HEK293T (cell line): Measurements from ENCODE around the gene MMP25.

Experiments
- CTCF ChIA-PET: fragments of 350-600 bp; formaldehyde crosslinking; extraction: SDS; loops from one replicate; lab custom pipeline; 2021; ENCODE audit warnings: antibody characterized with exemption, inconsistent platforms; lab: Yijun Ruan, JAX
- POLR2A ChIA-PET: fragments of 350-600 bp; formaldehyde crosslinking; extraction: SDS; loops from one replicate; lab custom pipeline; 2020; ENCODE audit warnings: antibody characterized with exemption, inconsistent platforms; lab: Yijun Ruan, JAX
- DNase-seq: peaks from one replicate; pipeline ENCODE4 v3.0.0; 2012; ENCODE audit warnings: mixed read lengths; ENCODE audit errors: extremely low spot score
- ARNT ChIP-seq: fragments of 450-650 bp; IDR thresholded peaks from 2 replicates; pipeline ENCODE4 v1.6.1; 2017; ENCODE audit warnings: mild to moderate bottlenecking
- BHLHE40 ChIP-seq: fragments of 450-650 bp; IDR thresholded peaks from 2 replicates; pipeline ENCODE4 v1.6.1; 2016; ENCODE audit warnings: mild to moderate bottlenecking, moderate library complexity, borderline replicate concordance
- CTBP1 ChIP-seq: fragments of 450-650 bp; IDR thresholded peaks from 2 replicates; pipeline ENCODE4 v1.6.1; 2016; ENCODE audit warnings: borderline replicate concordance
- ELF4 ChIP-seq: fragments of 450-650 bp; IDR thresholded peaks from 2 replicates; pipeline ENCODE4 v1.6.1; 2017; ENCODE audit warnings: antibody characterized with exemption
- FOXA1 ChIP-seq: fragments of 450-650 bp; IDR thresholded peaks from 2 replicates; pipeline ENCODE4 v1.6.1; 2016; ENCODE audit warnings: mild to moderate bottlenecking
- FOXK2 ChIP-seq: fragments of 450-650 bp; IDR thresholded peaks from 2 replicates; pipeline ENCODE4 v1.6.1; 2016; ENCODE audit warnings: mild to moderate bottlenecking
- FOXM1 ChIP-seq: fragments of 450-650 bp; IDR thresholded peaks from 2 replicates; pipeline ENCODE4 v1.6.1; 2017; ENCODE audit warnings: mild to moderate bottlenecking, borderline replicate concordance
- HDGF ChIP-seq: fragments of 450-650 bp; IDR thresholded peaks from 2 replicates; pipeline ENCODE4 v1.6.1; 2017; ENCODE audit warnings: antibody characterized with exemption, borderline replicate concordance
- L3MBTL2 ChIP-seq: fragments of 450-650 bp; conservative IDR thresholded peaks from 2 replicates; pipeline ENCODE4 v1.6.1; 2016; ENCODE audit warnings: mild to moderate bottlenecking
- LEF1 ChIP-seq: fragments of 450-650 bp; IDR thresholded peaks from 2 replicates; pipeline ENCODE4 v1.6.1; 2017; ENCODE audit warnings: mild to moderate bottlenecking, borderline replicate concordance
- NFRKB ChIP-seq: fragments of 450-650 bp; IDR thresholded peaks from 2 replicates; pipeline ENCODE4 v1.6.1; 2016; ENCODE audit warnings: mild to moderate bottlenecking, moderate library complexity
- SP1 ChIP-seq: fragments of 450-650 bp; IDR thresholded peaks from 2 replicates; pipeline ENCODE4 v1.6.1; 2017
- SUZ12 ChIP-seq: fragments of 450-650 bp; IDR thresholded peaks from 2 replicates; pipeline ENCODE4 v1.6.1; 2016; ENCODE audit warnings: mild to moderate bottlenecking
- TARDBP ChIP-seq: fragments of 450-650 bp; IDR thresholded peaks from 2 replicates; pipeline ENCODE4 v1.6.1; 2016
- ZNF384 ChIP-seq: fragments of 450-650 bp; IDR thresholded peaks from 2 replicates; pipeline ENCODE4 v1.6.1; 2016
- TF ChIP-seq, protein P1 (sequence below): fragments of 450-650 bp; IDR thresholded peaks from 2 replicates; pipeline ENCODE4 v1.6.1; 2016

Gene MMP25

DNA sequence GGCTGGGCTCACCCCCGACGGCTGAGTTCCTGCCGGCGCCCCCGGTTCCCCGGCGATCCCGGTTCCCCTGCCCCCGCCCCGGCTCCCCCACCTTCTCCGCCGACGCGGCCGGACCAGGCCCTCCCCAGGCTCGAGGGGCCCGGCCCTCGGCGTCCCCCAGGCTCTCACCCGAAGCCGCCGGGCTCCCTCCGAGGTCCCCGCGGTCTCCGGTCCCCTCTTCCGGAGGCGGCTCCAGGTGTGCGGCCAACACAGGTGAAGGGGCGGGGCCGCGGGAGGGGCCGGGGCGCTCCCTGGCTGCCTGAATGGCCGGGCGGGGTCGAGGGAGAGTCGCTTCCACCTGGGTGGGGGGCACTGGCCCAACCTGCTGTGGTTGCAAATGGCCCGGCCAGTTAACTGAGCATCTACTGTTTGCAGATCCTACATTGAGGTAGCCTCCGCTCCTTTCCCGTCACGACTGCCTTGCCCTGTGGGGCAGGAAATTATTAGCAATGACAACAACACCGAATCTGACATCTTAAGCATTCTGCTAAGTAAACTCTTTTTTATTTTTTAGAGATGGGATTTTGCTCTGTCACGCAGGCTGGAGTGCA, 9.5 kb upstream of the MMP25 start, which contains the start of gene BICDL2:
Gene BICDL2, minus strand, starts transcription at position 219 of the 590 bp plus-strand sequence. CDS start 1,448 bp downstream, outside the sequence.
- POLR2A ChIA-PET = no interaction called here
- CTCF ChIA-PET = no interaction called here
- DNase-seq = no peak
- TF ChIP-seq FOXM1 (no peak), SP1 (no peak), HDGF (no peak), NFRKB (no peak), TARDBP (no peak), BHLHE40 (no peak)

GRCh38 chr16:3038256-3038655, 8.1 kb upstream of the MMP25 start:
- ChIA-PET CTCF (interaction anchor here (0.6 to 1.9 kb wide), 4 partner anchors 10 to 487 kb away, joined by 3 to 11 read pairs (median 3); no protein-coding TSS in a partner anchor), POLR2A (interaction anchor here (1.0 to 1.3 kb wide), 2 partner anchors 26 to 34 kb away, joined by 3 read pairs; partner anchors contain the start of gene CLDN9)
- no peak for DNase-seq
- TF ChIP-seq, protein P1, sequence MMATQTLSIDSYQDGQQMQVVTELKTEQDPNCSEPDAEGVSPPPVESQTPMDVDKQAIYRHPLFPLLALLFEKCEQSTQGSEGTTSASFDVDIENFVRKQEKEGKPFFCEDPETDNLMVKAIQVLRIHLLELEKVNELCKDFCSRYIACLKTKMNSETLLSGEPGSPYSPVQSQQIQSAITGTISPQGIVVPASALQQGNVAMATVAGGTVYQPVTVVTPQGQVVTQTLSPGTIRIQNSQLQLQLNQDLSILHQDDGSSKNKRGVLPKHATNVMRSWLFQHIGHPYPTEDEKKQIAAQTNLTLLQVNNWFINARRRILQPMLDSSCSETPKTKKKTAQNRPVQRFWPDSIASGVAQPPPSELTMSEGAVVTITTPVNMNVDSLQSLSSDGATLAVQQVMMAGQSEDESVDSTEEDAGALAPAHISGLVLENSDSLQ = no peak
- TF ChIP-seq ARNT (no peak), BHLHE40 (no peak), FOXK2 (no peak), FOXM1 (no peak), CTBP1 (no peak), FOXA1 (no peak), ELF4 (no peak), HDGF (no peak), TARDBP (no peak), ZNF384 (no peak), NFRKB (no peak), LEF1 (no peak), SP1 (no peak), SUZ12 (no peak), L3MBTL2 (no peak)

DNA sequence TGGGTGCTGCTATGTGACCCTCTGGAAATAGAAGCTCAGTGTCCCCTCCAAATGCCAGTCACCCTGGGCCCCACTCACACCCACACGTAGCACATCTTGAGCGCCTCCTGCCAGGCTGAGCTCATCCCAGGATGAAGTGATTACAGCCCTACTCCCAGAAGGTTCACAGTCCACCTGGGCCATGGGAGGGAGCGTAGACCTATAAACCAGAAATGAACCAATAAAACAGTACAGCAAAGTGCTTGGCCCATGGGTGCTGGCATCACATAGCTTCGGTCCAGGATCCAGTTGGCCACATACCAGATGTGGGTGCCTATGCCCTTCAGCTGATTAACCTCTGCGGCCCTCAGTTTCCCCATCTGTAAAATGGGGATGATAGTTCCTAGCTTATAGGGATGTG, 7.5 kb upstream of the MMP25 start:
- no peak for DNase-seq
- ChIA-PET POLR2A (interaction anchor here (0.7 to 1.3 kb wide), 5 partner anchors 18 to 59 kb away, joined by 3 read pairs; partner anchors contain the start of genes CLDN9 and PKMYT1), CTCF (interaction anchor here (0.6 to 1.9 kb wide), 4 partner anchors 11 to 91 kb away, joined by 3 to 11 read pairs (median 4); no protein-coding TSS in a partner anchor)
- TF ChIP-seq CTBP1 = no peak
- no peak for TF ChIP-seq FOXM1
- no peak for TF ChIP-seq ZNF384
- TF ChIP-seq FOXA1 = no peak
- TF ChIP-seq SUZ12 = no peak

GRCh38 chr16:3042376-3042775, 4.0 kb upstream of the MMP25 start:
- ChIA-PET CTCF (interaction anchor here (1.1 to 1.6 kb wide), 2 partner anchors 11 to 16 kb away, joined by 3 to 10 read pairs; no protein-coding TSS in a partner anchor), POLR2A (interaction anchor here (0.9 to 1.6 kb wide), 2 partner anchors 11 to 20 kb away, joined by 5 to 7 read pairs; no protein-coding TSS in a partner anchor)
- no peak for DNase-seq
- TF ChIP-seq ZNF384 (0 out of 2 replicates have a peak, but pooled peaks have one; percentile 21), NFRKB (no peak)

DNA sequence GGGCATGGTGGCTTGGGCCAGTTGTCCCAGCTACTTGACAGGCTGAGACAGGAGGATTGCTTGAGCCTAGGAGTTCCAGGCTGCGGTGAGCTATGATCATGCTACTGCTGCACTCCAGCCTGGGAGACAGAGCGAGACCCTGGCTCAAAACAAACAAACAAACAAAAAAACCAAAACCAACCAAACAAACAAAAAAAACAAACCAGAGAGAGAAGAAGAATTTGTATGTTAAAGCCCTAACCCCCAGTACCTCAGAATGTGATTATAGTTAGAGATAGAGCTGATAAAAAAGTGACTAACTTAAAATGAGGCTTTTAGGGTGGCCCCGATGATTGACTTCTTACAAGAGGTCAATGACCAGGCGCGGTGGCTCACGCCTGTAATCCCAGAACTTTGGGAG, 1.7 kb upstream of the MMP25 start:
- POLR2A ChIA-PET = interaction anchor here (2.1 to 2.2 kb wide), 2 partner anchors 17 to 23 kb away, joined by 7 to 9 read pairs; no protein-coding TSS in a partner anchor
- CTCF ChIA-PET = interaction anchor here (0.6 to 2.6 kb wide), 2 partner anchors 13 to 14 kb away, joined by 4 to 19 read pairs; no protein-coding TSS in a partner anchor
- DNase-seq = no peak
- TF ChIP-seq FOXA1 = no peak
- no peak for TF ChIP-seq NFRKB
- no peak for TF ChIP-seq ZNF384
- no peak for TF ChIP-seq TARDBP
- TF ChIP-seq BHLHE40 = no peak
- TF ChIP-seq SUZ12 = no peak
- TF ChIP-seq, protein P1 = no peak
- no peak for TF ChIP-seq CTBP1
- no peak for TF ChIP-seq FOXM1
- no peak for TF ChIP-seq ARNT
- TF ChIP-seq ELF4 = no peak

DNA sequence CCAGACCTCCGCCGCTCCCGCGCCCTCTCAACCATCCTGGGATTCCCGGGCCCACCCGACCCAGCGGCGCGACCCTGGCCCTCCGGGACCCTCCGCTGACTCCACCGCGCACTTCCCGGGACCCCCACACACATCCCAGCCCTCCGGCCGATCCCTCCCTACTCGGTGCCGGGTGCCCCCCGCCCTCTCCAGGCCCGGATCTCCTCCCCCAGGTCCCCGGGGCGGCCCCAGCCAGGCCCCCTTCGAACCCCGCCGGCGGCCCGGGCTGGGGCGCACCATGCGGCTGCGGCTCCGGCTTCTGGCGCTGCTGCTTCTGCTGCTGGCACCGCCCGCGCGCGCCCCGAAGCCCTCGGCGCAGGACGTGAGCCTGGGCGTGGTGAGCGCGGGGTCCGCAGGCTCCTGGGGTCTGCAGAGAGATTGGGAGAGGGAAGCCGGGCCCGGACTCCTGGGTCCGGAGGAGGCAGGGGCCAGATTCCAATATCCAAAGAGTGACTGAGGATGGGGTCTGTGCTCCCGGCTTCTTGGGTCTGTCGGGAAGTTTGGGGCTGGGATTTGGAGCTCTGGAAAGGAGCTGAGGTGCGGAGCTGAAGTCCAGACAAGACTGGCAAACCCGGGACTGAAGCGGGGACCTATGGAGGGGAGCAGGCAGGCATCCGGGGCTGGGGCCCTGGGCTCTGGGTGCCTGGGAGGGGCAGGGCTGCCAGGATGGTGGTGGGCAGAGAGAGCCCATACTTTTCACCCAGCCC, 453 bp downstream of the MMP25 start:
- ChIA-PET POLR2A (interaction anchor here (1.0 to 1.8 kb wide), 2 partner anchors 12 to 15 kb away, joined by 3 to 5 read pairs; no protein-coding TSS in a partner anchor), CTCF (interaction anchor here (1.4 to 2.3 kb wide), 2 partner anchors 15 to 19 kb away, joined by 7 to 9 read pairs; no protein-coding TSS in a partner anchor)
- DNase-seq = no peak
- TF ChIP-seq SUZ12 (no peak), L3MBTL2 (no peak), FOXA1 (no peak), CTBP1 (no peak), ELF4 (no peak), ARNT (no peak), NFRKB (no peak), HDGF (no peak), FOXM1 (no peak), SP1 (no peak), ZNF384 (no peak), BHLHE40 (no peak), FOXK2 (no peak), LEF1 (no peak), TARDBP (no peak)
- TF ChIP-seq, protein P1 = no peak
